HG03354 (cell line): ENCODE measurements around the gene CDH8.

ENCODE experiments used
- ATAC-seq: cut with Tn5 transposase; IDR thresholded peaks from one replicate; pipeline ENCODE4 v1.9.1; 2021; ENCODE audit warnings: mild to moderate bottlenecking; ENCODE audit not compliant: unreplicated experiment, poor library complexity, severe bottlenecking

Gene CDH8

GRCh38 chr16:61879306-61879705, 156.9 kb downstream of the CDH8 start:
- ATAC-seq: no peak

DNA sequence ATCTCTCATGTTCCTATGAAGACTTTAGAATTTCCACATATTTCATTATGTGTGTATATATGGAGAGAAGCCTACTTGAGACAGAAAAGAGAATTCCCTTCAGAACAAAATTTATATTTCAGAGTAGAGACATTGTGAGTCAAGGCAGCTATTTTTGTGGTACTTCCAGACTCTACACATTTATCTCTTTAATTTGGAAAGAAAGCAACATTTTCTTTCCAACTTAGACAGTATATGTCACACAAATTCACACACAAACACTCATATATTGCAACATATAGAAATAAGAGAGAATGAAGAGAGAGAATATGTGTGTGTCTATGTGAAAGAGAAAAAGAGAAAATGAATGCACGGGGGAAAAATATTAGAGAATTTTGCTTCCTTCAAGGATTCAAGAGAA, 158.8 kb downstream of the CDH8 start:
- no peak for ATAC-seq

DNA sequence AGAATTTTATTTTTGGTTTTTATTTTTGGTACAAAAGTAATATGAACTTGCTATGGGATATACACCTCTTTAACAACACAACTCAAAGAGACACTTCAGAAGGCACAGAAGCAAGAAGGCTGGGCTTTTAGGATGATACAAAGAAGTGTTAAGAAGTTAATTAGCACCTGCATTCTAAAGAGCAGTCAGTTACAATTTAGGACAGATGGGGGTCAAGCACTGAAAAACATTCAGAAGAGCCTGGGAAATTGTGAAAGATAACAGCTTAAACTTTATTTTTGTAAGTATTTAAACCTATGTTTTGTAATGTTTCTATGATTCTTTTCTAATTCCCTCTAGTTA, 163.5 kb downstream of the CDH8 start:
- no peak for ATAC-seq

- ATAC-seq: no peak
Observed at GRCh38 chr16:61871837-61872777, 164.1 kb downstream of the CDH8 start.

DNA sequence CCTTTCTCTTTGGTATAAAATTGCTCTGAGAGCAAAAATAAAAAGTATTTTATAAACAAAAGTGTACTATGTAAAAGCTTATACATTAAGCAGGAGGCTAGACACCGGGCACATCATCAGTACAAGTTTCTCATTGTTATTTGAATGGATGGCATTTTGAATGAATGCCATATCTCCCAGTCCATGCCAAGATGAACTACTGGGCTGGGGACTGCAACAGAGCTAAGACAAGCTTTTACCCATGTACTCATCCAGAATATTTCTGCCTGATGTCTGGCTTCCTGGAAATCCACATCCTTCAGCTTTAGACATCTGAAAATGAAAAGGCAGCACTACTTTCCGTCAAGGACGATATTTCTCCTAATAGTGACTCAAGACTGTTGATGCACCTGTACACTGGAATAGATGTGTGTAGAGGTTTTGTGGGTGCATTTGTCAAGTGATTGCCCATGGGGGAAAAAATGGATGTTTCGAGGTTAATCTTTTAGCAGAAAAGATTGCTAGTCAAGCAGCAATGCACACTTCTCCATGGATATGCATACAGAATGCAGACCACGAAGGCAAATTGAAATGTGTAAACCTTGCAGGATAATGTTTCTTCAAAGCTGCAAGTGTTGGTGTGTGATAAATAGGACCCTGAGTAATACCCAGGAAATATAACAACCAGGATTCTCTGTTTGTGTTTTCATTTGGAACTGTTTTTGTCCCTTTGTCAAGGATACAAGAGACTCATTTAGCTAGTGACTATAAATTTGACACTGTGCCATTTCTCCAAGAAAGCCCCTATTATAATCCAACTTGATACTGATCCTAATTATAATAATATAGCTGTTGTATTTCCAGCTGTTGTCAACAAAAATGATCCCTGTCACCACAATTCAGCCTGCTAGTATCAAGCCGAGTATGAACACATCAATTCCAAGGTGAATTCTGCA, 173.8 kb downstream of the CDH8 start:
- no peak for ATAC-seq

DNA sequence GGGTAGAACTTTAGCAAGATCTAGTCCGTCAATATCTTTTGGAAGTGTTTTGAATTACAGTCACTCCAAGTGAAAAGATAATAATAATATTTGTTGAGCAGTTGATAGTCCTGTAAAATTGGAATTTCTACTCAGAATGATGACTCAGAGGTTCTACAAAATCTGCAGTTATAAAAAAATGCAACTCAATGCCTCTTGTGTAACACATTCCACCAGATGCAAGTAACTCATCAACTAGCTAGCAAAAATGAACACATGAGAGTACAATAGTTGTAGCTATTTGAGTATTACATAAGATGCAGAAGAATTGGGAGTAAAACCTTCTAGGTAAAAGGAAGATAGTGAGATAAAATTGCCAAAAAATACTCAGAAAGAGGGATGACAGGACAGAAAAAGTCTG, 177.2 kb downstream of the CDH8 start:
- ATAC-seq: no peak

- ATAC-seq: no peak
Observed at GRCh38 chr16:61842666-61843065, 193.6 kb downstream of the CDH8 start.

- ATAC-seq: no peak
Observed at GRCh38 chr16:61836804-61837393, 199.3 kb downstream of the CDH8 start.

DNA sequence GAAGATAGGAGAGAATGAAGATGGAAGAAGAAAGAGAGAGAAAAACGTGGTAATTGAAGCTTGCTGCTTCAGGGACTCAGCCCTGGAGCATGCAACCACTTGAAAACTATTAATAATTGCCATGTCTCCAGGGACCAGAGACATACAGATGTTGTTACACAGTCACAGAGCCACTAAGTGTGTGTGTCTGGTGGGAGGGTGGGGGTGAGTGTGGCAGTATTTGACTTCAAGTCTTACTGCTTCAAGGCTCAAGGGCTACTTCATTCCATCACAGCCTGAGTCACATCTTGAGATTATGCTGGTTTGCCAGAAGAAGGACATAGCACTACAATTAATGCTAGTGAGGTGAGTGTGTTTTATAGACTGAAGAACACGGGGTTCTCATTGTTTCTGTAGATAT, 202.2 kb downstream of the CDH8 start:
- no peak for ATAC-seq

GRCh38 chr16:61831351-61831917, 204.8 kb downstream of the CDH8 start:
- no peak for ATAC-seq

DNA sequence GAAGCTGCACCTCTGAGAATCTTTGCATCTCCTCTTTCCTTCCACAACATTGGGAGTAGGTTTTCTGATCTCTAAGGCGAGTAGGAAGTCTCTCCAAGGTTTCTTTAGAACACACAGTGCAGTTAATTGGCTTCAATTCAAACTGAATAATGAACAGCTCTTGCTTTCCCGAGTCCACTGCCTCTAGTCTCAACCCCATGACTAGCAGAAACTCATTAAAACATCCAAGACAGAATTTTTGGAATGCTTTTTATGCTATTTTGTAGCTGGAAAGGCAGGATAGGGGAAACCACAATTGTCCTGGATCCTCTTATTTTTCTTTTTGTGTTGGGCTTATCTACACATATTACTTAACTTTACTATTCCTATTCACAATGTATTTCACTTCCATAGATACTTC, 206.6 kb downstream of the CDH8 start:
- ATAC-seq: no peak

DNA sequence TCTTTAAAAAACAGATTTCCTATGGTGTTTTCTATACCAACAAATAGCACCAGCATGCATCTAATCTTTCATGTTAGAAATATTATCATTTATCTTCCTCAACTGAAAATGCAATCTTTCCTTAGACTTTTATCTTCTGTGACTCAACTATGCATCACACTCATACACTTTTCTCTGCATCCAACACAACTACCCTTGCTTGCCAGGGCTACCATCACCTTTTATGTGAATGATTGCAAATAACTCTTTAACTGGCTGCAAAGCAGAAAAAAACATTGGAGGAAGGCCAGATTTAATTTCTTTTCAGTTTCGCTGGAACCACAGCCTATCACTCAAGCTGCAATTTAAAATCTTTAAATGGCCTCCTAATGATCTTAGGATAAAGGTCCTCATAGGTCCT, 212.9 kb downstream of the CDH8 start:
- ATAC-seq: no peak

DNA sequence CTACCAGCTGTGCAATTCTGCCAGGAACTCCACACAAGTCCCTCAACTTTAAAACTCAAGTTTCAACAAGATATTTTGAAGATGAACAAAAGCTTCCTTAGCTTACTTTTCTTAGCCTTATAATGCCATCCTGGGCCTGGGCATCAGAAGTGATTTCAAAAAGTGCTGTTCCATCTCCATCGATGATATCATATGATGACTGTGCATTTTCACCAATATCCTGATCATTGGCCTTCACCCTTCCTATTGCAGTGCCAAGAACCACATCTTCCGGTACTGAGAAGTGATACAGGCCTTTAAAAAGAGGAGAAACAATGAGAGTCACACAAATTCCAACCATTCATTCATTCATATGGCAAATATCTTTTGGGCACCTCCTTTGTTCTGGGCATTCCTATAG, 215.4 kb downstream of the CDH8 start:
- no peak for ATAC-seq

GRCh38 chr16:61820398-61820797, 215.8 kb downstream of the CDH8 start:
- ATAC-seq: no peak

DNA sequence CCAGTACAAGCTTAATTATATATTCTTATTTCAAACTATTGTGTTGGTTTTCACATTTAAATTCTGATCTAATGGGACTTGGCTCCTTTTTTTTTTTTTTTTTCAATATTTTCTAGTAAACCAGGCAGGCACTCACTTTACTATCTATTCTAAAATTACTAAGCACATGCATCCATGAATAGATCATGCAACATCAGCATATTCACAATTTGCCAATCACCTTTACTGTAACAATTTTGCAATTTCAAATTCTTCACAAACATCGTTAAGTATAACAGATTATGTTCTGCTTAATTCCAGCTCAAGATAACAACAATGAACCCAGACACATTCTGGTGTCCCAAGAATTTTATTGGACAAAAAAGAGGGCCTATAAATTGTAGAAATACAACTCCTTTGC, 217.4 kb downstream of the CDH8 start:
- ATAC-seq: no peak

- no peak for ATAC-seq
Observed at GRCh38 chr16:61817583-61818278, 218.5 kb downstream of the CDH8 start.

DNA sequence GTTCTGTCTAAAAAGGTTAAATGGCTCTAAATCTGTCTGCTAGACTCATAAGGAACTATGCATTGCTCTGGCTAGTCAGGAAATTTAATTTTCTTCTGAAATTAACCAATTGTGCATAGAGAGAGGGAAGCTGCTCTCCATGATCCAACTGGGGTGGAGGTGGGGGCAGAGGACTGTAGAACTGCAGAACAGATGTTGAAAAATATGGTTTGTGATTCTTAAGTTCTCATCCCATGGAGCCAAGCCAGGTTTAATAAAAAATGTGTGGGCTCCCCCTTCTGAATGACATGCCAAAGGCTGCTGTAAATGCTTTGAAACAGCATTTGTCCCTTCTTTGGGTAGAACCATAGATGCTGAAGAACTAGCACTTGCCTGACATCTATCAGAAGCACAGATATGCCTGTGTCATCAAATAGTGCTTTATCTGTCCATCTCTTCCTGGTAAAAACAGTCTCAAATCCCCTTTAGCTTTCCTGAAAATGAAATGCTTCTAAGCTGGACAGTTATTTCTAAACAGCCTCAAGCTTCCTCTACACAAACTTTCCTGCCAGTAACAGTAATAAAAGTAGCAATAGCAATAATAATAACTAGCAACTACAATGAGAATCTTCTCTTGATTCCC, 221.4 kb downstream of the CDH8 start:
- ATAC-seq: no peak

- ATAC-seq: no peak
Observed at GRCh38 chr16:61813339-61813738, 222.9 kb downstream of the CDH8 start.

GRCh38 chr16:61812251-61812650, 224.0 kb downstream of the CDH8 start:
- no peak for ATAC-seq
